AG09309 (cell line): ENCODE measurements around the gene PER3.
"Not testable (repeated sequence)": the region's sequence is repeated elsewhere in the genome, so short reads cannot be mapped to it uniquely, and the experiment has no call there.

Source experiments
- DNase-seq: peaks from one replicate; pipeline ENCODE4 v3.0.0-alpha.2; 2010; ENCODE audit warnings: low read depth
- H3K4me3 ChIP-seq: 2 replicates; pipeline ENCODE4 v1.5.1; 2011; ENCODE audit warnings: mild to moderate bottlenecking, low read depth, low read length, moderate library complexity; ENCODE audit not compliant: control insufficient read depth
- CTCF ChIP-seq: IDR thresholded peaks from 2 replicates; pipeline ENCODE4 v1.5.1; 2011; ENCODE audit warnings: mild to moderate bottlenecking, low read depth, low read length, inconsistent platforms; ENCODE audit not compliant: insufficient read depth, control insufficient read depth; ENCODE audit errors: missing control alignments

The PER3 gene

GRCh38 chr1:7784492-7785071 is 491 bp downstream of the PER3 start:
- H3K4me3 ChIP-seq: peak overlapping the region; percentile 57
- no peak for TF ChIP-seq CTCF
- no peak for DNase-seq

GRCh38 chr1:7785108-7785507 is 1.0 kb downstream of the PER3 start:
- no peak for TF ChIP-seq CTCF
- H3K4me3 ChIP-seq: peak overlapping the region; percentile 57
- no peak for DNase-seq

- no peak overlapping the region for H3K4me3 ChIP-seq
- TF ChIP-seq CTCF: no peak
- no peak for DNase-seq
Measured at GRCh38 chr1:7786795-7787194, 2.7 kb downstream of the PER3 start.

GRCh38 chr1:7789828-7790227 is 5.7 kb downstream of the PER3 start:
- H3K4me3 ChIP-seq: no peak overlapping the region
- TF ChIP-seq CTCF: no peak
- no peak for DNase-seq

- not testable (repeated sequence) for H3K4me3 ChIP-seq, DNase-seq
Measured at GRCh38 chr1:7791027-7791426, 6.9 kb downstream of the PER3 start.

- DNase-seq: no peak
- no peak overlapping the region for H3K4me3 ChIP-seq
- no peak for TF ChIP-seq CTCF
Measured at GRCh38 chr1:7795406-7795805, 11.3 kb downstream of the PER3 start.

- no peak for DNase-seq
- H3K4me3 ChIP-seq: no peak overlapping the region
- no peak for TF ChIP-seq CTCF
Measured at GRCh38 chr1:7805460-7805859, 21.4 kb downstream of the PER3 start.
